Effector CD8-positive, alpha-beta T cell (primary cell): ENCODE measurements around the gene TNF.

Experiments used
- DNase-seq: peaks from one replicate; lab custom pipeline; 2025; lab: John Stamatoyannopoulos, UW

The TNF gene

DNA sequence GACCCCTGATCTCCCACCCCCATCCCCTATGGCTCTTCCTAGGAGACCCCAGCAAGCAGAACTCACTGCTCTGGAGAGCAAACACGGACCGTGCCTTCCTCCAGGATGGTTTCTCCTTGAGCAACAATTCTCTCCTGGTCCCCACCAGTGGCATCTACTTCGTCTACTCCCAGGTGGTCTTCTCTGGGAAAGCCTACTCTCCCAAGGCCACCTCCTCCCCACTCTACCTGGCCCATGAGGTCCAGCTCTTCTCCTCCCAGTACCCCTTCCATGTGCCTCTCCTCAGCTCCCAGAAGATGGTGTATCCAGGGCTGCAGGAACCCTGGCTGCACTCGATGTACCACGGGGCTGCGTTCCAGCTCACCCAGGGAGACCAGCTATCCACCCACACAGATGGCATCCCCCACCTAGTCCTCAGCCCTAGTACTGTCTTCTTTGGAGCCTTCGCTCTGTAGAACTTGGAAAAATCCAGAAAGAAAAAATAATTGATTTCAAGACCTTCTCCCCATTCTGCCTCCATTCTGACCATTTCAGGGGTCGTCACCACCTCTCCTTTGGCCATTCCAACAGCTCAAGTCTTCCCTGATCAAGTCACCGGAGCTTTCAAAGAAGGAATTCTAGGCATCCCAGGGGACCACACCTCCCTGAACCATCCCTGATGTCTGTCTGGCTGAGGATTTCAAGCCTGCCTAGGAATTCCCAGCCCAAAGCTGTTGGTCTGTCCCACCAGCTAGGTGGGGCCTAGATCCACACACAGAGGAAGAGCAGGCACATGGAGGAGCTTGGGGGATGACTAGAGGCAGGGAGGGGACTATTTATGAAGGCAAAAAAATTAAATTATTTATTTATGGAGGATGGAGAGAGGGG lies 1.9 kb upstream of the TNF start:
- no peak for DNase-seq

DNA sequence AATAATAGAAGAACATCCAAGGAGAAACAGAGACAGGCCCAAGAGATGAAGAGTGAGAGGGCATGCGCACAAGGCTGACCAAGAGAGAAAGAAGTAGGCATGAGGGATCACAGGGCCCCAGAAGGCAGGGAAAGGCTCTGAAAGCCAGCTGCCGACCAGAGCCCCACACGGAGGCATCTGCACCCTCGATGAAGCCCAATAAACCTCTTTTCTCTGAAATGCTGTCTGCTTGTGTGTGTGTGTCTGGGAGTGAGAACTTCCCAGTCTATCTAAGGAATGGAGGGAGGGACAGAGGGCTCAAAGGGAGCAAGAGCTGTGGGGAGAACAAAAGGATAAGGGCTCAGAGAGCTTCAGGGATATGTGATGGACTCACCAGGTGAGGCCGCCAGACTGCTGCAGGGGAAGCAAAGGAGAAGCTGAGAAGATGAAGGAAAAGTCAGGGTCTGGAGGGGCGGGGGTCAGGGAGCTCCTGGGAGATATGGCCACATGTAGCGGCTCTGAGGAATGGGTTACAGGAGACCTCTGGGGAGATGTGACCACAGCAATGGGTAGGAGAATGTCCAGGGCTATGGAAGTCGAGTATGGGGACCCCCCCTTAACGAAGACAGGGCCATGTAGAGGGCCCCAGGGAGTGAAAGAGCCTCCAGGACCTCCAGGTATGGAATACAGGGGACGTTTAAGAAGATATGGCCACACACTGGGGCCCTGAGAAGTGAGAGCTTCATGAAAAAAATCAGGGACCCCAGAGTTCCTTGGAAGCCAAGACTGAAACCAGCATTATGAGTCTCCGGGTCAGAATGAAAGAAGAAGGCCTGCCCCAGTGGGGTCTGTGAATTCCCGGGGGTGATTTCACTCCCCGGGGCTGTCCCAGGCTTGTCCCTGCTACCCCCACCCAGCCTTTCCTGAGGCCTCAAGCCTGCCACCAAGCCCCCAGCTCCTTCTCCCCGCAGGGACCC lies 981 bp upstream of the TNF start:
- no peak for DNase-seq

DNA sequence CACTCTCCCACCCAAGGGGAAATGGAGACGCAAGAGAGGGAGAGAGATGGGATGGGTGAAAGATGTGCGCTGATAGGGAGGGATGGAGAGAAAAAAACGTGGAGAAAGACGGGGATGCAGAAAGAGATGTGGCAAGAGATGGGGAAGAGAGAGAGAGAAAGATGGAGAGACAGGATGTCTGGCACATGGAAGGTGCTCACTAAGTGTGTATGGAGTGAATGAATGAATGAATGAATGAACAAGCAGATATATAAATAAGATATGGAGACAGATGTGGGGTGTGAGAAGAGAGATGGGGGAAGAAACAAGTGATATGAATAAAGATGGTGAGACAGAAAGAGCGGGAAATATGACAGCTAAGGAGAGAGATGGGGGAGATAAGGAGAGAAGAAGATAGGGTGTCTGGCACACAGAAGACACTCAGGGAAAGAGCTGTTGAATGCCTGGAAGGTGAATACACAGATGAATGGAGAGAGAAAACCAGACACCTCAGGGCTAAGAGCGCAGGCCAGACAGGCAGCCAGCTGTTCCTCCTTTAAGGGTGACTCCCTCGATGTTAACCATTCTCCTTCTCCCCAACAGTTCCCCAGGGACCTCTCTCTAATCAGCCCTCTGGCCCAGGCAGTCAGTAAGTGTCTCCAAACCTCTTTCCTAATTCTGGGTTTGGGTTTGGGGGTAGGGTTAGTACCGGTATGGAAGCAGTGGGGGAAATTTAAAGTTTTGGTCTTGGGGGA lies 754 bp downstream of the TNF start:
- DNase-seq: no peak

DNA sequence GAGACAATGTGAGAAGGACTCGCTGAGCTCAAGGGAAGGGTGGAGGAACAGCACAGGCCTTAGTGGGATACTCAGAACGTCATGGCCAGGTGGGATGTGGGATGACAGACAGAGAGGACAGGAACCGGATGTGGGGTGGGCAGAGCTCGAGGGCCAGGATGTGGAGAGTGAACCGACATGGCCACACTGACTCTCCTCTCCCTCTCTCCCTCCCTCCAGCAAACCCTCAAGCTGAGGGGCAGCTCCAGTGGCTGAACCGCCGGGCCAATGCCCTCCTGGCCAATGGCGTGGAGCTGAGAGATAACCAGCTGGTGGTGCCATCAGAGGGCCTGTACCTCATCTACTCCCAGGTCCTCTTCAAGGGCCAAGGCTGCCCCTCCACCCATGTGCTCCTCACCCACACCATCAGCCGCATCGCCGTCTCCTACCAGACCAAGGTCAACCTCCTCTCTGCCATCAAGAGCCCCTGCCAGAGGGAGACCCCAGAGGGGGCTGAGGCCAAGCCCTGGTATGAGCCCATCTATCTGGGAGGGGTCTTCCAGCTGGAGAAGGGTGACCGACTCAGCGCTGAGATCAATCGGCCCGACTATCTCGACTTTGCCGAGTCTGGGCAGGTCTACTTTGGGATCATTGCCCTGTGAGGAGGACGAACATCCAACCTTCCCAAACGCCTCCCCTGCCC lies 1.7 kb downstream of the TNF start:
- DNase-seq: no peak

DNA sequence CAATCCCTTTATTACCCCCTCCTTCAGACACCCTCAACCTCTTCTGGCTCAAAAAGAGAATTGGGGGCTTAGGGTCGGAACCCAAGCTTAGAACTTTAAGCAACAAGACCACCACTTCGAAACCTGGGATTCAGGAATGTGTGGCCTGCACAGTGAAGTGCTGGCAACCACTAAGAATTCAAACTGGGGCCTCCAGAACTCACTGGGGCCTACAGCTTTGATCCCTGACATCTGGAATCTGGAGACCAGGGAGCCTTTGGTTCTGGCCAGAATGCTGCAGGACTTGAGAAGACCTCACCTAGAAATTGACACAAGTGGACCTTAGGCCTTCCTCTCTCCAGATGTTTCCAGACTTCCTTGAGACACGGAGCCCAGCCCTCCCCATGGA lies 2.2 kb downstream of the TNF start:
- DNase-seq: no peak

DNA sequence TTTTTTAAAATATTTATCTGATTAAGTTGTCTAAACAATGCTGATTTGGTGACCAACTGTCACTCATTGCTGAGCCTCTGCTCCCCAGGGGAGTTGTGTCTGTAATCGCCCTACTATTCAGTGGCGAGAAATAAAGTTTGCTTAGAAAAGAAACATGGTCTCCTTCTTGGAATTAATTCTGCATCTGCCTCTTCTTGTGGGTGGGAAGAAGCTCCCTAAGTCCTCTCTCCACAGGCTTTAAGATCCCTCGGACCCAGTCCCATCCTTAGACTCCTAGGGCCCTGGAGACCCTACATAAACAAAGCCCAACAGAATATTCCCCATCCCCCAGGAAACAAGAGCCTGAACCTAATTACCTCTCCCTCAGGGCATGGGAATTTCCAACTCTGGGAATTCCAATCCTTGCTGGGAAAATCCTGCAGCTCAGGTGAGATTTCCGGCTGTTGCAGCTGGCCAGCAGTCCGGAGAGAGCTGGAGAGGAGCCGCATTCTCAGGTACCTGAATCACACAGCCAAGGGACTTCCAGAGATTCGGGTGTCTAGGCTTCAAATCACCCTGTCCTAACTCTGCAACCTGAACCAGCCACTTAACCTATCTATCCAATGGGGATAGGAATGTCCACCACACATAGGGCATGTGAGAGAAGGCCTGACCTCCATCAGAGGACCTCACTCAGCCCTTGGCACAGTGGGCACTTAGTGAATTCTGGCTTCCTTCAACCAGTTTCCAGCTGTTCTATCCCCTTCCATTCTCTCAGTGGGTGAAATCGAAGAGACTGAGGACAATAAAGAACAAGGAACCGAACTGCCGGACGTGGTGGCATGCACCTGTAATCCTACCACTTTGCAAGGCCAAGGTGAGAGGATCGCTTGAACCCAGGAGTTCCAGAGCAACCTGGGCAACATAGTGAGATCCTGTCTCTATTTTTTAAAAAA lies 3.1 kb downstream of the TNF start:
- DNase-seq: no peak

DNA sequence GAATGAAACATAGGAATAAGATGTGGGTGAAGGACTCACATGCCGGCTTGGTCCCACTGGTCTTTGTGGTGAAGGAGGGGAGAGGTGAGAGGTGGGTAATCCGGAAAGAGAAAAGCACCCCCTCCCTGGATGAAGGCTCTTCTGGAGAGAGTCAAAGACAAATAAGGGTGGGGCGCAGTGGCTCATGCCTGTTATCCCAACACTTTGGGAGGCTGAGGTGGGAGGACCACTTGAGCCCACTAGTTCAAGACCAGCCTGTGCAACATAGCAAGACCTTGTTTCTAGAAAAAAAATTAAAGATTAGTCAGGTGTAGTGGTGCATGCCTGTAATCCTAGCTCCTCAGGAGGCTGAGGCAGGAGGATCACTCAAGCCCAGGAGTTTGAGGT lies 3.7 kb downstream of the TNF start:
- no peak for DNase-seq

DNA sequence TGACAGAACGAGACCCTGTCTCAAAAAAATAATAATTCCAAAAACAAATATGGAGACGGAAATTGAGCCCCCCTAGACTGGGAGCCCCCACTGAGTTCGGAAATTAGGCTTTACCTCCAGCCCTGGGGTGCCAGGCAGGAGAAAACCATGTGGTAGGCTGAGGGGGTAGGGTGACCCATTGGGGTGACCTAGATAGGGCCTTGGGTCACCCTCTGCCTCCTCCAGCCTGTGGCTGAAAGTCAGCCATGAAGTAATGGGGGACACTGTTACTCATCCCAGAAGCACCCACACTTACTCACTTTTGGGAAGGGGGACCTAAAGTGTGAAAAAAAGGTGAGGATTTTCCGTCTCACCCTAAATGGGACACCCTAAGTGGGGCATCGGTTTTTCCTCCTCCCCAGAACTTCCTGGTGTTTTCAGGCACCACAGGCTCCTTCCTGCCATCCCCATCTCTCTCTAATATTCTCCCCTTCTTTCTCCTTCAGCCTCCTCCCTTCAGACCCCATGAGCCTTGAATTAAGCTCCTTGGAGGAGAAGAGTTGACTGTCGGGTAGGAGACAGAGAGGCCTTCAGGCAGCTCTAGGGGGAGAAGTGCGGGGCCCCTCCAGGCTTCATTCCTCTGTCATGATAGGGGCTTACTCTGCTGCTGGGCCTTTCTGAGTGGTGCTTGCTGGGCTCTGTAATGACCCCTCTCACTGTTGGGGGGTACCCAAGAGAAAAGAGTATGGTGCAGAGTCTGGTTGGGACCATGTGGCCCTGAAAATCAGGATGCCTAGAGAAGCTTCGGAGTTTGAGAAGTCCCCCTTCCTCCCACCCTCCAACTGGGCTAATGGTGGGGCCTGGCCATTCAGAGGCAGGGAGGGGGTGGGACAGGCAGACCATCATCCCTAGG lies 4.4 kb downstream of the TNF start:
- no peak for DNase-seq

DNA sequence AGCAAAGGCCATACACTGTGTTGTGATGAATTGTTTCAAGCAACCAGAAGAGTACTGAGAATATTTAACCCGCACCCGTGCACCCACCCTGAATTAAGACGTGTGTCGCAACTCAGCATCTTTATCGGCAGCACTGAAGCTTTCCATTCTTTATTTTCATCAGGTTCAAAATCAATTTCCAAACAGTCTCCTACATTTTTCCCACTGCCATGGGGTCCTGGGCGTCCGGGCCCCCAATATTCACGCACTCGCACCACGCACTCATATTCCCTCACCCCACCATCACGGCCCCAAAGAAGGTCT lies 5.0 kb downstream of the TNF start:
- DNase-seq: no peak

DNA sequence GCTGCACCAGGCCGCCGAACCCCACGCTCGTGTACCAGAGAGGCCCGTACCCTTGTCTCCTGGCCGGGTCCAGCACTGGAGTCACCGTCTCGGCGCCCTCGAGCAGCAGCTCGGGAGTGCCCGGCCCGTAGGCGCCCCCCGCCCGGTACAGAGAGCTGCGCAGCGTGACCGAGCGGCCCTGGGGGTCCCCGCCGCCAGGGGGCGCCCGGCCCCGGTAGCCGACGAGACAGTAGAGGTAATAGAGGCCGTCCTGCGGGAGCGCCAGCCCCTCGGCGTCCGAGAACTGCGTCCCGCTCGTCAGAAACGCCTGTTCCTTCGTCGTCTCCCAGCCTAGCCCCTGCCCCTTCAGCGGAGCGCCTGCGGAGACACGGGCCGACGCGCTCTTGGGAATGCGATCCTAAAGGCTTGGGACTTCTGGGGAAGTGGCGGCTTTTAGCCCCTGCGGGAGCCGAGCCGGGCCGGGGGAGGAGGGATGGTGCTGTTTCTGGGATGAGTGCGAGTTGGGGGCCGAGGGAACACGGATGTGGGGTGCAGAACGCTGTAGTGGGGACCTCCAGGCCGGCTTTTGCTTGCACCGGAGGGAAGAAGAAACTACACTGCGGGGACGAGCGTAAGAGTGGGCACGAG lies 5.6 kb downstream of the TNF start:
- peak; percentile 83 for DNase-seq

DNA sequence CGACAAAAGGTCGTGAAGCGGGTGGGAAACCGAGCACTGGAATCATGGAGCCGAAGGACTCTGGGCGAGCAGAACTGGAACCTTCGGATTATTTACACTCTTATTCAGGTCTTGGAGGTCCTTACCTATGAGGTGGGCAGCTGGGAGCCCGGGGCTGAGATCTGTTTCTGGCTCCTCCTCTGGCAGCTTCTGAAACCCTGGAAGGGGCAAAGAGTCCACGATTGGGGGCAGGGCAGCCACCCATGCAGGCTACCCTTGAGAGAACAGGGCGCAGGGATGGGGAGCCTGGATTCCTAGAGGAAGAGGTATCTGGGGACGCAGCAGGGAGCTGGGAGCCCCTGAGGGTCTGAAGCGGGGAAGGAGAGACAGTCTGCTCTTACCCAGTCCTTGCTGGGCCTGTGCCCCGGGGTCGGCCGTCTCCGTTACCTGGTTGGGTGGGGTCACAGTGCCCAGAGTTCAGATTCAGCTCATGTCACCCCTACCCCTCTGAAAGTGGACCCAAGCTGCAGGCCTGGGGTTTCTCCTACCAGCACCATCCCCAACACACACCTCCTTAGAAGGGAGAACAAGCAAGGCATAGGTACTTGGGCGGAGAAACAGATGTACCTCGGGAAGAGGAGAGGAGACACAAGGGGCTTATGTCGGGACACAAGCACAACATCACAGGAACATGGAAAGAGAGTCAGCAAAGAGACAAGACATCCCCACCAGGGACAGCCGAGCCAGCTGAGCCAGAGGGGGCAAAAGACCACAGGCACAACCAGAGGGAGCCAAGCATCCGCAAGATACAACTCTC lies 6.3 kb downstream of the TNF start:
- no peak for DNase-seq

DNA sequence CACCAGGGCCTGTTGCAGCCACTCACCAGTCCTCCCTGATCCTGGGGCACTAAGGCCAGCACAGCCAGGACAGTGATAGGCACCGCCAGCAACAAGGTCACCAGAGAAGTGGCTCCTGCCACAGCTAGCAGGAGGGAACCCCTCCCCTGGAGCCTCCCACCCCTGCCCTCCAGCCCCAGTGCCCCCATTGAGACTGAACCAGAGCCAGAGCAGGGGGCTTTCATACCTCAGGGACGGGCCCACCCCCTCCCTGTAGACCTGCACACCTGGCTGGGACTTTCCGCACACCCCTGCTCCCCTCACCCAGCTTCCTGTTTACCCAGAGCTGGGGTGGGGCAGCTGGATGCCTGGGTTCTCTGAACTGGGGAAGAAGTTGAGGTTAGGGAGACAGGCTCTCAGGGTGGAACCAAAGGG lies 6.9 kb downstream of the TNF start, which contains the start of gene LTB:
TSS of gene LTB (minus strand) at position 195 of the 414 bp plus-strand sequence. CDS start at position 188, 7 bp downstream.
- peak; percentile 70 for DNase-seq

DNA sequence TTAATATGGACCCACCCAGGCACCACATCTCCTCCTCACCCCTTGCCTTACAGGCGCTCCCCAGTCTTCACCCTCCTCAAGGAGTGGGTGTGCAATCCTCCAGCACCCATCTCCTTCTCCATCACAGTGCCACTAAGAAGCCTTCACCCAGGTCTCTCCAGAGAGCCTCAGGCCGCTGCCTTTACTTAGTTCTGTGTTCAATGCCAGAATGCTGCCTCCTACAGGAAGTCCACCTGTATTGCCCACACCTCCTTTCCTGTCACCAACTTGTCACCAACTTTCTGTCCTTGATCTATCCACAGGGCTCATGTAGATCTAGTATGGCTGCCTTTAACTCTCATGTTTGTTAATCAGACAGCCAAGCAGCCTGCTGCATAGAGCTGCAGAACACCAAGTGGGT lies 10.1 kb downstream of the TNF start:
- no peak for DNase-seq

DNA sequence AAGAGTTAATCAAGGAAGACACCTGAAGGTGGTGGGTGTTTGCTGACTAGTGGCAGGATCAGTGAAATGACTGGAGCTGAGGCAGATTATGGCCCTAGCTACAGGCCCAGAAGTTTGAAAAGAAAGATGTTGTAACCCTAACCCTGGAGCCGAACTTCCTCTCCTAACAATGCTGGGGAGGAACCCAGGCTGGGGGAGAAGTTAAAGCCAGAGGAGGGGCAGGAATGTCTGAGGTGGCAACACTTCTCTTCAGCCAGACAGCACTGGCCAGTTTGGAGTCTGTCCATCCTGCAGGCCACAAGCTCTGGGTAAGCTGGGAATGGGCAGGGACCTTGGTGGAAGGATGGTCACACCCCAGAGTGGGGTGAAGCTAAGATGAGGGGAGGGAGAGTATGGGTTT lies 10.6 kb downstream of the TNF start, which contains the start of gene LST1:
TSS of gene LST1 (plus strand) at position 270 of the 400 bp plus-strand sequence. CDS start 1,023 bp downstream, outside the sequence.
- DNase-seq: no peak

DNA sequence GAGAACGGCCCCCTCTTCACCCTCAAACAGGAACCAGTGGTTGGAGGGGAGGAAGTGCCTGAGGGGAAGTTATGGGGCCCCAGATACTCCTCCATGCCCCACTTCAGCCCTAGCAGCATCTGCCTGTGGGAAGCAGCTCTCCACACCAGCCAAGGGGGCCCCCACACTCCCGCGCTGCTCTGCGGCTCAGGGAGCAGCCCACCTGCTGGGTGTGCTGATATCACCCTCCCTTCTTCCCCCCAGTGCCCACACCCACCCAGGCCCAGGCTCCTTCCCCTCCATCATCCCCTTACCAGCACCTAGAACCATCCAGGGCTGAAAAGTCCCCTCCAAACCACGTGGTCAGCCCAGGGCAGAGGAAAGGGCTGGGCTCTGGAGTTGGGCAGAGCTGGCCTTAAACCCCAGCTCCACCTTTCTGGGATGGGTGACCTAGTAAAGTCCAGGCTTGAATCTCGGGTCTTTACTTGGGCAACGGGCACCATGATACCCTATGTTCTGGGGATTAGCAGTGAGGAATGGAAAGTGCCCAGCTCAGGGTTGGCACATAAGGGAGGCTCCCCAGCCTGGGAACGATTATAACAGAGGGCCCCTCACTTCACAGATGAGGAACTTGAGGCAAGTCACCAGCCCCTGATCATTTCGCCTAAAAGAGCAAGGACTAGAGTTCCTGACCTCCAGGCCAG lies 11.4 kb downstream of the TNF start:
- no peak for DNase-seq

DNA sequence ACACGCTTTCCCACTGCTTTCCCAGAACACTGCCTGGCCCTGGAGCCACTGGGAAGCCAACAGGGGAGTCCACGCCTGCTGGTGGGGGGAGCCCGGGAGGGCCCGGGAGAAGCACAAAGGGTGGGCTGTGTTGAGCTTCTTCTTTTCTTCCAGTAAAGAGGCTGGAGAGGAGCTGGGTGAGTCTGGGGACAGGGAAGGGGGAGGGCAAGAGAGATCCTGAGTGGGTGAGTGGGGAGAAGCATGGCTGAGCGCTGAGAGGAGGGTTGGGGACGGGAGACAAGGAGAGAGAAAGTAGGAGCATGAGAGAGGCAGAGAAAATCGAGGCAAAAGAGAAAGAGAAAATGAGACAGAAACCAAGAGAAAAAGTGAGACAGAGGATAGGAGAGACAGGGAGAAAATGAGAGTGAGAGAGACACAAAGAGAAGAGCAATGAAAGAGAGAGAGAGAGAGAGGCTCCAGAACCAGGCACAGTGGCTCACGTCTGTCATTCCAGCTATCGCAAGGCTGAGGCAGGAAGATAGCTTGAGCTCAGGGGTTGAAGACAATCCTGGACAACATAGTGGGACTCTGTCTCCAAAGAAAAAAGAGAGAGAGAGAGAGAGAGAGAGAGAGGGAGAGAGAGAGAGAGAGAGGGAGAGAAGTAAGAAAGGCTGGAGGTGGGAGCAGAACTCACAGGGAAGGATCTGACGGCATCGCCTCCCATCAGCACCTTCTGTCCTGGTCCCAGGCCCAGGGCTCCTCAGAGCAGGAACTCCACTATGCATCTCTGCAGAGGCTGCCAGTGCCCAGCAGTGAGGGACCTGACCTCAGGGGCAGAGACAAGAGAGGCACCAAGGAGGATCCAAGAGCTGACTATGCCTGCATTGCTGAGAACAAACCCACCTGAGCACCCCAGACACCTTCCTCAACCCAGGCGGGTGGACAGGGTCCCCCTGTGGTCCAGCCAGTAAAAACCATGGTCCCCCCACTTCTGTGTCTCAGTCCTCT lies 12.7 kb downstream of the TNF start:
- no peak for DNase-seq
